Neural crest cell (in vitro differentiated cells): Measurements from ENCODE around the gene ABHD17B. TPM values are rescaled to one million over a fixed set of nuclear protein-coding genes. Genes with fewer than 3 reads are reported as not detected.

Experiments used
- DNase-seq: peaks from one replicate; pipeline ENCODE4 v3.0.0; 2021; ENCODE audit warnings: low read depth, mixed read lengths, low spot score
- H3K27ac Mint-ChIP-seq: one replicate; pipeline ENCODE4 v1.8.0; 2021; ENCODE audit warnings: mild to moderate bottlenecking, mixed read lengths; ENCODE audit not compliant: unreplicated experiment
- H3K27me3 Mint-ChIP-seq: 2 replicates; pipeline ENCODE4 v1.8.0; 2021; ENCODE audit warnings: low read depth, mild to moderate bottlenecking, mixed read lengths
- H3K36me3 Mint-ChIP-seq: 2 replicates; pipeline ENCODE4 v1.8.0; 2021; ENCODE audit warnings: low read depth, mild to moderate bottlenecking, mixed read lengths
- H3K4me1 Mint-ChIP-seq: 2 replicates; pipeline ENCODE4 v1.8.0; 2021; ENCODE audit warnings: mixed read lengths
- H3K4me3 Mint-ChIP-seq: one replicate; pipeline ENCODE4 v1.8.0; 2021; ENCODE audit warnings: mild to moderate bottlenecking, mixed read lengths
- H3K9me3 Mint-ChIP-seq: 2 replicates; pipeline ENCODE4 v1.8.0; 2021; ENCODE audit warnings: mixed read lengths
- CTCF ChIP-seq: fragments of 200-600 bp; sonication (generic); conservative IDR thresholded peaks from 2 replicates; pipeline ENCODE4 v1.5.0; 2021; ENCODE audit warnings: antibody characterized with exemption, mild to moderate bottlenecking
- total RNA-seq: library from RNA; stranded (reverse); gene quantifications from 2 replicates; pipeline ENCODE4 v1.2.1, GENCODE V29; 2021

The ABHD17B gene
- total RNA-seq, 1 donor from 2014 or later, result 42.1 TPM

DNA sequence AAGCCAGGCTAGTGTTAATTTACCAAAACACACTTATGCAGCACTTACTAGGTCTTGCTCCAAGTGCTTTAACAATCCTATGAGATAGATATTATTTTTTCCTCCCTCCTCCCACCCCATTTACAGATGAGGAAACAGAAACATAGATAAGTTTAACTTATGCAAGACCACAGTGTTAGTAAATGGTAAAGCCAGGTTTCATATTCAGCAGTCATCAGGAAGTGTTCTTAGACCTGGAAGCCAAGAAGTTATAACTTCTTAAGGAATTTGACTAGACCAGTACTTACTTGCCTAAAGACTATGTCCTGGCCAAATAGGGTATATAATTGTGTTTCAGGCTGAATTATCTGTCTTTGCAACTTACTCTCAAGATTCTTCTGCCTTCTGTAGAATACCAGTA, 15.9 kb downstream of the ABHD17B start:
- no peaks in the 10 kb centered on the region for H3K27me3 Mint-ChIP-seq
- TF ChIP-seq CTCF, result no peak
- H3K4me3 Mint-ChIP-seq, result no peak overlapping the region
- DNase-seq, result no peak
- H3K9me3 Mint-ChIP-seq, result no peaks in the 10 kb centered on the region
- no peak overlapping the region for H3K27ac Mint-ChIP-seq
- no peaks in the 10 kb centered on the region for H3K36me3 Mint-ChIP-seq
- H3K4me1 Mint-ChIP-seq, result peaks cover 41% of the 10 kb centered on the region

- no peak for TF ChIP-seq CTCF
- Mint-ChIP-seq H3K9me3 (no peaks in the 10 kb centered on the region), H3K27me3 (no peaks in the 10 kb centered on the region), H3K4me1 (peaks cover 22% of the 10 kb centered on the region), H3K4me3 (no peak overlapping the region), H3K27ac (no peak overlapping the region), H3K36me3 (peaks cover 6% of the 10 kb centered on the region)
- DNase-seq, result no peak
Measured at GRCh38 chr9:71891557-71892189, 19.3 kb downstream of the ABHD17B start.

DNA sequence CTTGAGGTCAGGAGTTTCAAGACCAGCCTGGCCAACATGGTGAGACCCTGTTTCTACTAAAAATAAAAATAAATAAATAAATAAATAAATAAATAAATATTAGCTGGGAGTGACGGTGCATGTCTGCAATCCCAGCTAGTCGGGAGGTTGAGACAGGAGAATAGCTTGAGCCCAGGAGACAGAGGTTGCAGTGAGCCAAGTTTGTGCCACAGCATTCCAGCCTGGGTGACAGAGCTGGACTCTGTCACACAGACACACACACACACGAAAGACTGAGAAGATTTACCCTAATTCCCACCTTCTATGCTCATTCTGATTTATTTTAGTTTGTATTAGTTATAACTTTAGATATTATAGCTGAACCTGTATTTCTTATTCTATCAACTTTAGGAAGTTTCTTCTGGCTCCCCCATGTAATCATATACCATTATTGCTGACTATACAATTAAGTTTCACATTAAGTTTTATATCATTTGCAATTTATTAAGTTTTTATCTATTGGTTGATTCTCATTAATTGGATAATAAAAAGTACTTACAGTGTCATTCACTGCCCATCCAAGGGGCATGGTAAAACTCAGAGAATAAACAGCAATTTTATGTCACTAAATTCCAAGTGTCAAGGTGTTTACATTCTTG, 20.8 kb downstream of the ABHD17B start:
- Mint-ChIP-seq H3K36me3 (peaks cover 10% of the 10 kb centered on the region), H3K4me1 (peaks cover 21% of the 10 kb centered on the region), H3K27ac (no peak overlapping the region), H3K27me3 (no peaks in the 10 kb centered on the region), H3K4me3 (no peak overlapping the region), H3K9me3 (no peaks in the 10 kb centered on the region)
- no peak for TF ChIP-seq CTCF
- no peak for DNase-seq

GRCh38 chr9:71887362-71887761, 23.6 kb downstream of the ABHD17B start:
- no peaks in the 10 kb centered on the region for H3K27me3 Mint-ChIP-seq
- H3K9me3 Mint-ChIP-seq, result peaks cover 14% of the 10 kb centered on the region
- peaks cover 32% of the 10 kb centered on the region for H3K36me3 Mint-ChIP-seq
- TF ChIP-seq CTCF, result no peak
- H3K4me1 Mint-ChIP-seq, result peaks cover 13% of the 10 kb centered on the region
- no peak overlapping the region for H3K4me3 Mint-ChIP-seq
- no peak for DNase-seq
- H3K27ac Mint-ChIP-seq, result no peak overlapping the region

DNA sequence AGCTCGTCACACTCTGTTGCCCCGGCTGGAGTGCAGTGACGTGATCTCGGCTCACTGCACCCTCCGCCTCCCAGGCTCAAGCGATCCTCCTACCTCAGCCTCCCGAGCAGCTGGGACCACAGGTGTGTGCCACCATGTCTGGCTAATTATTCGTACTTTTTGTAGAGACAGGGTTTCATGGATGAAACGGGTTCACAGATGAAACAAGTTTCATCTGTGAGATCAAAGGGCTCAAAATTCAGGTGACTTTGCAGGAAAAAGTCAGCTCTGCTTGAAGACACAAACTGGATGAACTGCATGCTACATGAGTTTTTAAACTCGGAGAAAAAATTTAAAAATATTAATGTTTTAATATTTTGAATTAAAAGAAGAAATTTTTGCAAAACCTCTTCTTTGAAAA, 24.5 kb downstream of the ABHD17B start:
- H3K36me3 Mint-ChIP-seq, result peaks cover 36% of the 10 kb centered on the region
- H3K9me3 Mint-ChIP-seq, result peaks cover 16% of the 10 kb centered on the region
- H3K4me3 Mint-ChIP-seq, result no peak overlapping the region
- no peak for TF ChIP-seq CTCF
- no peaks in the 10 kb centered on the region for H3K27me3 Mint-ChIP-seq
- peaks cover 10% of the 10 kb centered on the region for H3K4me1 Mint-ChIP-seq
- DNase-seq, result no peak
- H3K27ac Mint-ChIP-seq, result no peak overlapping the region
